GM23338 (cell line): ENCODE measurements around the gene RNF175. TPM values are rescaled to one million over a fixed set of nuclear protein-coding genes. Genes with fewer than 3 reads are reported as not detected.

Source experiments
- ATAC-seq: fragments of 200-7000 bp; cut with Tn5 transposase; 3 replicates; pipeline ENCODE4 v1.9.1; 2020
- DNase-seq: peaks from one replicate; pipeline ENCODE4 v3.0.0-alpha.2; 2015; ENCODE audit warnings: low spot score
- H2AFZ ChIP-seq: fragments of 200-600 bp; sonication (generic); 2 replicates; pipeline ENCODE4 v1.8.0; 2016; ENCODE audit warnings: antibody characterized with exemption, mild to moderate bottlenecking, moderate library complexity
- H3F3A ChIP-seq: fragments of 200-600 bp; sonication (generic); replicated peaks from 2 replicates; pipeline ENCODE4 v1.8.0; 2017; ENCODE audit warnings: antibody characterized with exemption, mixed run types, low read depth
- H3K27ac ChIP-seq: fragments of 200-600 bp; sonication (generic); 2 replicates; pipeline ENCODE4 v1.6.1; 2016; ENCODE audit warnings: low read depth
- H3K27me3 ChIP-seq: fragments of 200-600 bp; sonication (generic); 2 replicates; pipeline ENCODE4 v1.8.0; 2016; ENCODE audit warnings: mild to moderate bottlenecking, mixed run types, moderate library complexity; ENCODE audit not compliant: insufficient read depth
- H3K36me3 ChIP-seq: fragments of 200-600 bp; sonication (generic); 2 replicates; pipeline ENCODE4 v1.8.0; 2016; ENCODE audit warnings: mild to moderate bottlenecking; ENCODE audit not compliant: insufficient read depth
- H3K4me1 ChIP-seq: fragments of 200-600 bp; sonication (generic); 2 replicates; pipeline ENCODE4 v1.8.0; 2016; ENCODE audit warnings: mild to moderate bottlenecking, moderate library complexity; ENCODE audit not compliant: insufficient read depth
- H3K4me2 ChIP-seq: fragments of 200-600 bp; sonication (generic); 2 replicates; pipeline ENCODE4 v1.7.1; 2017; ENCODE audit warnings: mixed run types
- H3K4me3 ChIP-seq: fragments of 200-600 bp; sonication (generic); 2 replicates; pipeline ENCODE4 v1.6.1; 2016; ENCODE audit warnings: mixed run types
- H3K79me2 ChIP-seq: fragments of 200-600 bp; sonication (generic); replicated peaks from 2 replicates; pipeline ENCODE4 v1.8.0; 2017; ENCODE audit warnings: mild to moderate bottlenecking; ENCODE audit not compliant: insufficient read depth
- H3K9me2 ChIP-seq: fragments of 200-600 bp; sonication (generic); 2 replicates; pipeline ENCODE4 v1.8.0; 2017; ENCODE audit not compliant: insufficient read depth
- H4K20me1 ChIP-seq: fragments of 200-600 bp; sonication (generic); replicated peaks from 2 replicates; pipeline ENCODE4 v1.8.0; 2017; ENCODE audit warnings: mild to moderate bottlenecking; ENCODE audit not compliant: insufficient read depth
- H3K27ac Mint-ChIP-seq: 2 replicates; pipeline ENCODE4 v1.8.0; 2020; ENCODE audit warnings: inconsistent platforms, mild to moderate bottlenecking, moderate library complexity, mixed read lengths
- H3K27me3 Mint-ChIP-seq: 3 replicates; pipeline ENCODE4 v1.8.0; 2022; ENCODE audit warnings: low read depth, mild to moderate bottlenecking, moderate library complexity, mixed read lengths, inconsistent platforms; ENCODE audit not compliant: insufficient read depth, poor library complexity
- H3K36me3 Mint-ChIP-seq: 3 replicates; pipeline ENCODE4 v1.8.0; 2021; ENCODE audit warnings: low read depth, mild to moderate bottlenecking, inconsistent platforms, moderate library complexity, mixed read lengths
- H3K4me1 Mint-ChIP-seq: 3 replicates; pipeline ENCODE4 v1.8.0; 2020; ENCODE audit warnings: mild to moderate bottlenecking, inconsistent platforms, mixed read lengths
- H3K4me3 Mint-ChIP-seq: 3 replicates; pipeline ENCODE4 v1.8.0; 2021; ENCODE audit warnings: moderate library complexity, mild to moderate bottlenecking, inconsistent platforms, mixed read lengths
- H3K9me3 Mint-ChIP-seq: 3 replicates; pipeline ENCODE4 v1.8.0; 2020; ENCODE audit warnings: moderate library complexity, mild to moderate bottlenecking, inconsistent platforms, mixed read lengths
- CREB1 ChIP-seq: fragments of 250-450 bp; sonication (Bioruptor Pico); IDR thresholded peaks from 2 replicates; pipeline ENCODE4 v1.5.0; 2020; ENCODE audit warnings: low read depth, mild to moderate bottlenecking, moderate library complexity
- ETS1 ChIP-seq: IDR thresholded peaks from 2 replicates; pipeline ENCODE4 v1.6.1; 2016; ENCODE audit warnings: antibody characterized with exemption
- EZH2 ChIP-seq: fragments of 200-600 bp; sonication (generic); IDR thresholded peaks from one replicate; pipeline ENCODE4 v1.8.0; 2017; ENCODE audit warnings: antibody characterized with exemption, mild to moderate bottlenecking, low read depth; ENCODE audit not compliant: unreplicated experiment
- EZH2phosphoT487 ChIP-seq: fragments of 200-600 bp; sonication (generic); IDR thresholded peaks from one replicate; pipeline ENCODE4 v1.8.1; 2018; ENCODE audit warnings: antibody characterized with exemption; ENCODE audit not compliant: unreplicated experiment
- JUNB ChIP-seq: IDR thresholded peaks from one replicate; pipeline ENCODE4 v1.6.1; 2016; ENCODE audit warnings: antibody characterized with exemption; ENCODE audit not compliant: unreplicated experiment
- NANOG ChIP-seq: IDR thresholded peaks from 2 replicates; pipeline ENCODE4 v1.6.1; 2016; ENCODE audit warnings: antibody characterized with exemption, borderline replicate concordance
- STAT1 ChIP-seq: IDR thresholded peaks from one replicate; pipeline ENCODE4 v1.6.1; 2016; ENCODE audit warnings: antibody characterized with exemption; ENCODE audit not compliant: unreplicated experiment
- ZNF462 ChIP-seq: fragments of 250-450 bp; sonication (Bioruptor Pico); IDR thresholded peaks from 2 replicates; pipeline ENCODE4 v1.5.0; 2020; ENCODE audit warnings: mild to moderate bottlenecking, moderate library complexity
- polyA plus RNA-seq: library from polyadenylated mRNA; unstranded; fragments of >200 nt; fragmentation: Nextera tagmentation; extraction: Ambion mirVana; gene quantifications from 2 replicates; pipeline ENCODE4 v1.2.1, GENCODE V29; 2016
- total RNA-seq: library from RNA; depleted of rRNA; stranded (reverse); fragments of >200 nt; shearing (Covaris generic); gene quantifications from 2 replicates; pipeline ENCODE4 v1.2.3, GENCODE V29; 2014
- TF ChIP-seq, protein P1 (sequence below), 2 experiments: fragments of 200-600 bp in 1 of 2; sonication (generic) in 1 of 2; conservative IDR thresholded peaks; 2 replicates each; pipeline versions ENCODE4 v1.5.1 to v1.6.1; 2016 to 2017; ENCODE audit warnings: antibody characterized with exemption in 2 of 2, low read depth in 2 of 2, mild to moderate bottlenecking in 2 of 2, moderate library complexity in 1 of 2

The RNF175 gene
- total and polyA plus RNA-seq, 2 experiments from 2014 or later, result 4.7 to 4.8 TPM

- TF ChIP-seq ZNF462, result no peak
- no peak for TF ChIP-seq JUNB
- TF ChIP-seq CREB1, result no peak
- no peak for TF ChIP-seq ETS1
- TF ChIP-seq EZH2, result no peak
These were observed 53.9 kb downstream of the RNF175 start (continued) for GRCh38 chr4:153705743-153706468.

DNA sequence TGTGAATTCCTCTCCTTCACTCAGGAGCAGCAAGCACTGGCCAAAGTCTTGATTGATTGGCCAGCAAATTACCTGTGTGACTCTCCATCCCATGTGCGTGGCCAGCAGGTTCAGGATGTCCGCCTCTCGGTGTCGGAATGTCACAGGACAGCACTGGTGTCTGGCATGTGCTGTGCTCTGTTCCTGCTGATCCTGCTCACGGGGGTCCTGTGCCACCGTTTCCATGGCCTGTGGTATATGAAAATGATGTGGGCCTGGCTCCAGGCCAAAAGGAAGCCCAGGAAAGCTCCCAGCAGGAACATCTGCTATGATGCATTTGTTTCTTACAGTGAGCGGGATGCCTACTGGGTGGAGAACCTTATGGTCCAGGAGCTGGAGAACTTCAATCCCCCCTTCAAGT is 55.3 kb downstream of the RNF175 start:
- Histone ChIP-seq H3K4me3 (no peak overlapping the region), H3F3A (no peaks in the 10 kb centered on the region), H3K4me2 (no peak overlapping the region), H3K79me2 (no peaks in the 10 kb centered on the region), H3K9me2 (no peaks in the 10 kb centered on the region), H3K36me3 (no peaks in the 10 kb centered on the region), H2AFZ (no peak overlapping the region), H3K27ac (no peak overlapping the region), H4K20me1 (no peaks in the 10 kb centered on the region), H3K4me1 (no peaks in the 10 kb centered on the region), H3K27me3 (no peaks in the 10 kb centered on the region)
- no peak for DNase-seq
- Mint-ChIP-seq H3K27me3 (peaks cover 2% of the 10 kb centered on the region), H3K36me3 (no peaks in the 10 kb centered on the region), H3K4me1 (no peaks in the 10 kb centered on the region), H3K27ac (no peak overlapping the region), H3K4me3 (no peak overlapping the region), H3K9me3 (no peaks in the 10 kb centered on the region)
- no peak for ATAC-seq
- TF ChIP-seq, protein P1, sequence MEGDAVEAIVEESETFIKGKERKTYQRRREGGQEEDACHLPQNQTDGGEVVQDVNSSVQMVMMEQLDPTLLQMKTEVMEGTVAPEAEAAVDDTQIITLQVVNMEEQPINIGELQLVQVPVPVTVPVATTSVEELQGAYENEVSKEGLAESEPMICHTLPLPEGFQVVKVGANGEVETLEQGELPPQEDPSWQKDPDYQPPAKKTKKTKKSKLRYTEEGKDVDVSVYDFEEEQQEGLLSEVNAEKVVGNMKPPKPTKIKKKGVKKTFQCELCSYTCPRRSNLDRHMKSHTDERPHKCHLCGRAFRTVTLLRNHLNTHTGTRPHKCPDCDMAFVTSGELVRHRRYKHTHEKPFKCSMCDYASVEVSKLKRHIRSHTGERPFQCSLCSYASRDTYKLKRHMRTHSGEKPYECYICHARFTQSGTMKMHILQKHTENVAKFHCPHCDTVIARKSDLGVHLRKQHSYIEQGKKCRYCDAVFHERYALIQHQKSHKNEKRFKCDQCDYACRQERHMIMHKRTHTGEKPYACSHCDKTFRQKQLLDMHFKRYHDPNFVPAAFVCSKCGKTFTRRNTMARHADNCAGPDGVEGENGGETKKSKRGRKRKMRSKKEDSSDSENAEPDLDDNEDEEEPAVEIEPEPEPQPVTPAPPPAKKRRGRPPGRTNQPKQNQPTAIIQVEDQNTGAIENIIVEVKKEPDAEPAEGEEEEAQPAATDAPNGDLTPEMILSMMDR (conservative IDR thresholded peaks at IDR 0.05; ENCODE audit: low read depth in 2 of 2), result no peak
- no peak for TF ChIP-seq STAT1
- no peak for TF ChIP-seq CREB1
- no peak for TF ChIP-seq NANOG
- TF ChIP-seq EZH2phosphoT487, result no peak
